HG03575 (cell line): ENCODE results near the gene LELP1.
"Not testable (repeated sequence)": the region's sequence is repeated elsewhere in the genome, so short reads cannot be mapped to it uniquely, and the experiment has no call there.

Experiments used
- ATAC-seq: cut with Tn5 transposase; IDR thresholded peaks from one replicate; pipeline ENCODE4 v1.9.1; 2021; ENCODE audit not compliant: unreplicated experiment, insufficient number of reproducible peaks, low FRiP score; ENCODE audit errors: extremely low read depth

LELP1 gene

GRCh38 chr1:153223040-153223891 lies 20.0 kb downstream of the LELP1 start:
- ATAC-seq: not testable (repeated sequence)

- ATAC-seq: no peak
These were observed 24.6 kb downstream of the LELP1 start for GRCh38 chr1:153227810-153228209.

- ATAC-seq: no peak
These were observed 25.3 kb downstream of the LELP1 start for GRCh38 chr1:153228491-153228890.

- ATAC-seq: not testable (repeated sequence)
These were observed 26.0 kb downstream of the LELP1 start for GRCh38 chr1:153229076-153229829.

GRCh38 chr1:153231363-153231762 lies 28.1 kb downstream of the LELP1 start:
- ATAC-seq: no peak

- no peak for ATAC-seq
These were observed 28.6 kb downstream of the LELP1 start for GRCh38 chr1:153231785-153232184.

DNA sequence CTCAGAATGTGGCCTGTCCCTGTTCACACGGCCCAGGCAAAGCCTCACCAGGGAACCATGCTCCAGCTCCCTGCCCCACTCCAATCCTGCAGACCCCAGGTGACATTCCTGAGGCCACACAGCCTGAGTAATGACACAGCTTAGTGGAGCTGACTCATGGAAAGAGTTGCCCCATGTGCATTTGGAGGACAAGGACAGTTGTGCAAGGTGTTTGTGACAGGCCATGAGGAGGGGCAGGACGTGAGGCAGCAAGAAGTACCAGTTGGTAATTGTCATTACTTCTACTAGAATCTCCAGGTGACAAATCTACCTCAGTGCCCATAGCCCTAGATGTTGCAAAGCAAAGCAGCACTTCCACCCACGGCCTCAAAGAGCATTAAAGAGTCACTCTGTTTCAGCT lies 29.3 kb downstream of the LELP1 start:
- ATAC-seq: no peak

- no peak for ATAC-seq
These were observed 30.2 kb downstream of the LELP1 start for GRCh38 chr1:153233448-153233847.

GRCh38 chr1:153238527-153238926 lies 35.3 kb downstream of the LELP1 start:
- ATAC-seq: no peak

GRCh38 chr1:153242160-153242559 lies 38.9 kb downstream of the LELP1 start:
- ATAC-seq: no peak

DNA sequence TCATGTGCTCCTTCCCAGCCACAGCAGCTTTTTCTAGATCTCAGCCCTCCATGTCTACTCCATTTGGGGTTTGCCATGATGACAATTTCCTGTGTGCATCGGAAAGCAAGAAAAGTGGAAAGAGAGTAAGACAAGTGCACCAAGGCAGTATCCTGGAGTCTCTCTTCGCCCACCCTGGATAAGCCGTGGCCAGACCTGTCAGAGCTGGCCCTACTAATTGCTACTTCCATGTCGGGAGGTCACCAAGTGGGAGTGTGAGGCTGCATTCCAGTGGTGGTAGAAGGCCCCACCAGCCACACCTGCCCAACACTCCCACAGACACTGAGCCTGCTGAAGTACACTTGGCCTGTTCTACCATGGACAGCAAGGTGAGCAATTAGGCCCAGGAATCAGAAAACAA lies 42.2 kb downstream of the LELP1 start:
- ATAC-seq: no peak

- ATAC-seq: no peak
These were observed 42.8 kb downstream of the LELP1 start for GRCh38 chr1:153246018-153246417.

- no peak for ATAC-seq
These were observed 43.6 kb downstream of the LELP1 start for GRCh38 chr1:153246825-153247224.

GRCh38 chr1:153248176-153248879 lies 45.1 kb downstream of the LELP1 start:
- no peak for ATAC-seq

DNA sequence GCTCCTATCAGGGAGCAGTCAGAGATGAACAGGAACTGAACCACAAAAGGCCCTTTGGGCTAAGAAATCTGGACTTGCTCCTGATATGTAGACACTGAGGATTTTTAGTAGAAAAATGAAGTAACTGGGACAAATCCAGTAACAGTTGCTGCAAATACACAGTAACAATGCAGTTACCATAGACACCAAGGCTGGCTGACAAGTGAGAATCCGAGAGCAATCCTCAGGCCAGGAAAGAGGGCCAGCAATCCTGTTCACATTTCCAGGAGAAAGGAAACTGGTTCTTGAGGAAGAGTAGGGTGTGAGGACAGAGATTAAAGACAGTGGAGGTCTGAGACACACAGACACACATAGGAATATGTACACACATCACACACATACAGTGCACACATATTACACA lies 46.9 kb downstream of the LELP1 start:
- ATAC-seq: no peak

DNA sequence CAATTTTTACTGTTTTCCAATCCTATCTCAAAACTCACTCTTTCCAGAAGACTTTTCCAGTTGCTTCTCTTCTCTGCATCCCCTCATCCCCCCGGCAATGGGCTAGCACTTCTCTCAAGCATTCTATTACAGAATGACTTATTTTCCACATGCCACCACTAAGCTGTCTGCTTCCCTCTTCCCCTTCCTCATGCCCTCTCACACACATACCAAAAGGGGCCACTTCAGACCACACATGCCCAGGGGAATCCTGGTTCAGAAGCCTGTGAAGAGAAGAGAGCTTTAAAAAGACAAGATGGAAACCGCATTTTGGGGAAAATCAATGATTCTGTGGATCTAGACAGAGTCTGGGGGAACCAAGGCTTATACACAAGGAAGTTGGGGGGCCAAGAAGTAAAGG lies 47.9 kb downstream of the LELP1 start:
- no peak for ATAC-seq

DNA sequence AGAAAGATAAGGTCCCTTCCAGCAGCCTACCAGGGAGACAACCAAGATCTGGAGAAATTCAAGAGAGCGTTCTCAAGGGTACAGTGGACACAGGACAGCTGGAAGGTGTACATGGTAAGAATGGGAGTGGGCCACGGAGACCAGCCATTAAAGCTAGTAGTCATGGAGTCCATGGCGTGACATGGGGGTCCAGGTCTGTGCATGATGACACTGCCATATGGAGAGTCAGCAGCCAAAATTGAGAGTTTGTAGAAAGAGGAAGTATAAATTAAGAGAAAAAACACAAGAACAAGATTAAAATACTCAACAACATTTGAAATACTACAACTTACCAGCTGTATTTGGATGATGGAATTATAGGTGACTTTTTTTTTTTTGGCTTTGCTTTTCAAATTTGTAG lies 48.3 kb downstream of the LELP1 start:
- no peak for ATAC-seq

DNA sequence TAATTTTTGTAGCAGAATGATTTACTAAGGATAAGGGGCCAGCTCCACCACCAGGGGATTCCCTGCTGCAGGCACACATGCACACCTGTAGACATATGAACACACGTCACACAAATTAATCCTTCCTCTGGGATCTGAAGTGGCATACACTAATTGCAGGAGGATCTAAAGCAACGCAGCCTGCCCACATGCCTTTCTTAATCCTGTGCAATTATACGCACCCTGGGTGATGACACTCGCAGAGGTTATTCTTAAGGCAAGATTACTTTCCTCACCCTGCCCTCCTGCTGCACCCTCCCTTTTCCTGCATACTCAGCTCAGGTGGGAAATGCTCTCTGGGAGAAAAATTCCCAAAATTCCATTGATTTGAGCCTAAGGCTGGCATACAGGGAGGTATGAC lies 48.8 kb downstream of the LELP1 start:
- ATAC-seq: no peak

- ATAC-seq: no peak
These were observed 49.8 kb downstream of the LELP1 start for GRCh38 chr1:153253076-153253475.

DNA sequence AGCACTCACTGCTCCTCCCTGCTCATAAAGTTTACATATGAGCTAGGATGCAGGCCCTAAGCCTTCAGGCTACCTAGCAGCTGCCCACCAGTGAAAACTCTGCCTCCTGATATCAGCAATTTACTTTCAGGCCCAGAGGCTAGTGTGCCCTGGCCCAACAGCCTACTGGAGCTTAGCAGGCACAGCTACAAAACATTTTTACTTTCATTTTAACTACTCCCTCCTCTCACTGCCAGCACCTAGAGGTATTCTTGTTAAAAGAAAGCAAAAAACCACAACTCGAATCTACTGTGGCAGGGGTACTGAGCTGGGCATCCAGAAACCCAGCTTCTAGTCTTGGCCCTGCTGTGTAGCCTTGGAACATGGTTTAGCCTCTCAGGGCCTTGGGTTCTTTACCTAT lies 50.5 kb downstream of the LELP1 start:
- ATAC-seq: no peak
